AG04450 (cell line): ENCODE results near the gene ARHGAP18. TPM values are rescaled to one million over a fixed set of nuclear protein-coding genes. Genes with fewer than 3 reads are reported as not detected.

Source experiments
- CTCF ChIA-PET: fragments of 300-600, 350-600 bp; formaldehyde crosslinking; extraction: SDS; loops from one replicate; lab custom pipeline; 2022; ENCODE audit warnings: antibody characterized with exemption, inconsistent platforms; lab: Charles Lee
- POLR2A ChIA-PET: fragments of 350-600 bp; formaldehyde crosslinking; extraction: SDS; loops from one replicate; lab custom pipeline; 2021; ENCODE audit warnings: antibody characterized with exemption, inconsistent platforms; lab: Yijun Ruan, JAX
- DNase-seq: peaks from one replicate; pipeline ENCODE4 v3.0.0-alpha.2; 2011; ENCODE audit warnings: low read depth, low spot score
- H3K27ac ChIP-seq: one replicate; pipeline ENCODE4 v1.5.1; 2012; ENCODE audit warnings: low read depth, low read length, control low read depth
- H3K27me3 ChIP-seq: one replicate; pipeline ENCODE4 v1.6.0; 2012; ENCODE audit warnings: low read length; ENCODE audit not compliant: control insufficient read depth, insufficient read depth
- H3K4me3 ChIP-seq: 2 replicates; pipeline ENCODE4 v1.5.1; 2011; ENCODE audit warnings: mild to moderate bottlenecking, low read depth, low read length, control low read depth
- H3K9me3 ChIP-seq: 2 replicates; pipeline ENCODE4 v1.5.1; 2012; ENCODE audit warnings: low read length; ENCODE audit not compliant: control insufficient read depth, insufficient read depth
- polyA plus RNA-seq: library from polyadenylated mRNA; depleted of rRNA; stranded (reverse); fragments of >200 nt; gene quantifications from 2 replicates; pipeline ENCODE4 v1.2.3, GENCODE V29; 2011
- TF ChIP-seq, protein P1 (sequence below): IDR thresholded peaks from 2 replicates; pipeline ENCODE4 v1.5.1; 2011; ENCODE audit warnings: low read depth, low read length, control low read depth, inconsistent platforms

The ARHGAP18 gene
- polyA plus RNA-seq, 1 experiment, result 13.9 TPM

- Histone ChIP-seq H3K9me3 (no peaks in the 10 kb centered on the region), H3K27ac (no peak overlapping the region), H3K27me3 (no peaks in the 10 kb centered on the region), H3K4me3 (no peak overlapping the region)
- ChIA-PET CTCF (no interaction called here), POLR2A (no interaction called here)
- TF ChIP-seq, protein P1, sequence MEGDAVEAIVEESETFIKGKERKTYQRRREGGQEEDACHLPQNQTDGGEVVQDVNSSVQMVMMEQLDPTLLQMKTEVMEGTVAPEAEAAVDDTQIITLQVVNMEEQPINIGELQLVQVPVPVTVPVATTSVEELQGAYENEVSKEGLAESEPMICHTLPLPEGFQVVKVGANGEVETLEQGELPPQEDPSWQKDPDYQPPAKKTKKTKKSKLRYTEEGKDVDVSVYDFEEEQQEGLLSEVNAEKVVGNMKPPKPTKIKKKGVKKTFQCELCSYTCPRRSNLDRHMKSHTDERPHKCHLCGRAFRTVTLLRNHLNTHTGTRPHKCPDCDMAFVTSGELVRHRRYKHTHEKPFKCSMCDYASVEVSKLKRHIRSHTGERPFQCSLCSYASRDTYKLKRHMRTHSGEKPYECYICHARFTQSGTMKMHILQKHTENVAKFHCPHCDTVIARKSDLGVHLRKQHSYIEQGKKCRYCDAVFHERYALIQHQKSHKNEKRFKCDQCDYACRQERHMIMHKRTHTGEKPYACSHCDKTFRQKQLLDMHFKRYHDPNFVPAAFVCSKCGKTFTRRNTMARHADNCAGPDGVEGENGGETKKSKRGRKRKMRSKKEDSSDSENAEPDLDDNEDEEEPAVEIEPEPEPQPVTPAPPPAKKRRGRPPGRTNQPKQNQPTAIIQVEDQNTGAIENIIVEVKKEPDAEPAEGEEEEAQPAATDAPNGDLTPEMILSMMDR, result no peak
- DNase-seq, result no peak
Observed at GRCh38 chr6:129691709-129692108, 18.3 kb downstream of the ARHGAP18 start.

DNA sequence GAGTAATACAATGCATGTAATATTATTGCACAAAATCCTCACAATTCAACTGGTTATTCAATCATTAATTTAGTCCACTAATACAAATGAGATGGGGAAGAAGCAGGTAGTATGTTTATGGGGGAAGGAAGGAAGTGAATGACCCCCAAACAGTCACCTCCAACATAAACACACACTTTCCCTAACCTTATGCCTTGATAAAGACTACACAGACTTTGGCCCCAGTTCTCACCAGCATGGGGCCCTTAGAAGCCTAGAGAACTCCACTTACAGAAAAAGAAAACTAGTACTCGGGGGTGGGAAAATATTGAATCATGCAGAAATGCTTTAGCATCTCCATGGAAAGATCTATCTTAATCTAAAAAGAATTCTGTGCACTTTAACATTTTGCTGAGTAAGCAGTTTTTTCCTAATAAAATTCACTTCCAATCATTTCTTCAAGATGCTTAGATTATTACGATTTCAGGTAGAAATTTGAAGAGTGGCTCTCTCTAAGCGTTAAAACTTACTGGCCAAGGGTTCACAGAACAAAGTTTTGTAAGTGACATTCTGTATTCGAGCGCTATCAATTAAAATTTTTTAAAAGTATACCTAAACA is 18.8 kb downstream of the ARHGAP18 start:
- ChIA-PET POLR2A (no interaction called here), CTCF (no interaction called here)
- H3K4me3 ChIP-seq, result no peak overlapping the region
- no peak overlapping the region for H3K27ac ChIP-seq
- no peaks in the 10 kb centered on the region for H3K9me3 ChIP-seq
- TF ChIP-seq, protein P1, result no peak
- no peaks in the 10 kb centered on the region for H3K27me3 ChIP-seq
- DNase-seq, result no peak

- POLR2A ChIA-PET, result no interaction called here
Observed at GRCh38 chr6:129686941-129687627, 22.9 kb downstream of the ARHGAP18 start.

DNA sequence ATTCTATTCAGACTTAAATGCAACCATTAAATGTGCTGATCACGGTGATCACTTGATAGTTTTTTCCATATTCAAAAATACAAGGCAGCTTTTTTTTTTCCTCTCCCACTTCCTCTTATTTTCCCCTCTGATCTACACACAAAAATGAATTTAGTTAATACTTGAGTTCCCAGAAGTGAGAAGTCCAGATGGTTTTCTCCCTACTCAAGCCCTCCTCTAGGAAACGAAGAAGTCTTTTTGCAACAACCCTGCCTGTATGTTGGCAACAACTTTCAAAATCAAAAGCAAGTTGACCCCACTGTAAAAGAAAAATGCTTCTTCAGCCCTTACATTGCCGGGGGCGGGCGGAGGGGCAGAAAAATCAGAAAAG is 24.3 kb downstream of the ARHGAP18 start:
- Histone ChIP-seq H3K4me3 (no peak overlapping the region), H3K9me3 (no peaks in the 10 kb centered on the region), H3K27ac (no peak overlapping the region), H3K27me3 (no peaks in the 10 kb centered on the region)
- DNase-seq, result no peak
- CTCF ChIA-PET, result interaction anchor here (0.8 kb wide), 1 partner anchor 88 kb away, joined by 3 read pairs; no protein-coding TSS in a partner anchor
- POLR2A ChIA-PET, result no interaction called here
- TF ChIP-seq, protein P1, result no peak

More at GRCh38 chr6:129686941-129687627, 22.9 kb downstream of the ARHGAP18 start:
- Histone ChIP-seq H3K27me3 (no peaks in the 10 kb centered on the region), H3K4me3 (no peak overlapping the region), H3K27ac (peak overlapping the region; percentile 33), H3K9me3 (no peaks in the 10 kb centered on the region)
- TF ChIP-seq, protein P1, result no peak
- no peak for DNase-seq
- CTCF ChIA-PET, result interaction anchor here (1.0 kb wide), 1 partner anchor 89 kb away, joined by 3 read pairs; no protein-coding TSS in a partner anchor
